ENCODE results near the gene MAP2K4. TPM values are rescaled to one million over a fixed set of nuclear protein-coding genes. Genes with fewer than 3 reads are reported as not detected.

The MAP2K4 gene
- total and polyA plus RNA-seq, 2 experiments from 2014 or later: 38.5 to 53.6 TPM

DNA sequence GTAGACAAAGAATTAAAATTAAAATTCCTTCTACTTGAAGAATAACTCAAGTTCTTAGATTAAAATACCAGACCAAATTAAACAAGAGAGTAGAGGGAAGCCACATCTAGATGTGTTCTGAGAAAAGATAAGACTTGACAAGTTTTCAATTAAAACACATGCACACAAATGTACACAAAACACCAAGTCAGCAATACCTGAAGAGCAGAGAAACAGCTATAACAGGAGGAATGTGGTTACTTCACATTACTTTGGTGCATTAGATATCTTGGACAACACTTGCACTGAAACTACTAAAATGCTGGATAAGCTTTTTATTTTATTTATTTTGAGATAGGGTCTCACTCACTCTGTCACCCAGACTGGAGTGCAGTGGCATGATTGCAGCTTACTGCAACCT lies 113.9 kb downstream of the MAP2K4 start:
- H4K20me1 ChIP-seq (ENCODE audit: insufficient read depth, poor library complexity, severe bottlenecking): no peaks in the 10 kb centered on the region
- H3K36me3 ChIP-seq (replicated peaks; ENCODE audit: insufficient read depth, low read depth): no peaks in the 10 kb centered on the region
- H3K4me3 ChIP-seq: no peak overlapping the region
- no peaks in the 10 kb centered on the region for H3K4me1 ChIP-seq (ENCODE audit: insufficient read depth)
- TF ChIP-seq CTCF (IDR thresholded peaks at IDR 0.05; ENCODE audit: poor library complexity) (no peak), EZH2phosphoT487 (IDR thresholded peaks at IDR 0.05; ENCODE audit: low read depth, severe bottlenecking, unreplicated experiment) (no peak), EZH2 (IDR thresholded peaks at IDR 0.05; ENCODE audit: borderline replicate concordance) (no peak)
- no peak overlapping the region for H3K27ac ChIP-seq
- no peaks in the 10 kb centered on the region for H3K27me3 ChIP-seq
- no peaks in the 10 kb centered on the region for H3K9me2 ChIP-seq (replicated peaks; ENCODE audit: insufficient read depth)
- peaks cover 11% of the 10 kb centered on the region for H3K9me3 ChIP-seq (ENCODE audit: low read depth)
- no peak overlapping the region for H2AFZ ChIP-seq
- no peaks in the 10 kb centered on the region for H3K79me2 ChIP-seq
- DNase-seq (ENCODE audit: low spot score): no peak
- no peak overlapping the region for H3K4me2 ChIP-seq

DNA sequence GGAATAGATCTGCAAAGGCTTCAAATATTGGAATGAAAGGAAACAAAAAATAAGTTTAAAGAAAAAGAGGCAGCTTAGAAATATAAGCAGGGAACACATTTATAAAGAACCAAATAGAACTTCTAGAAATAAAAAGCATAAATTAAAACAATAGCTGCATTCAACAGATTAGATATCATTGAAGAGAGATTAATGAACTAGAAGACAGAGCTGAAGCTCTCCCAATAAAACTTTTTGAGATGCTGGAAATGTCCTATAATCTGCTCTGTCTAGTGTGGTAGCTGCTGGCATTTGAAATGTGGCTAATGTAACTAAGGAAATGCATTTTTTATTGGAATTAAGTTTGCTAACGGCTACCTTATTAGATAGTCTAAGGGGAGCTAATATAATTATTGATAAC lies 115.6 kb downstream of the MAP2K4 start:
- H3K9me2 ChIP-seq (replicated peaks; ENCODE audit: insufficient read depth): no peaks in the 10 kb centered on the region
- DNase-seq (ENCODE audit: low spot score): no peak
- H2AFZ ChIP-seq: no peak overlapping the region
- no peaks in the 10 kb centered on the region for H3K4me1 ChIP-seq (ENCODE audit: insufficient read depth)
- H3K79me2 ChIP-seq: no peaks in the 10 kb centered on the region
- H3K4me3 ChIP-seq: no peak overlapping the region
- WGBS (ENCODE audit: low lambda C conversion rate, missing lambda C conversion rate): 100% methylated on average over 1 of the region's 1 CpG
- H3K36me3 ChIP-seq (replicated peaks; ENCODE audit: insufficient read depth, low read depth): no peaks in the 10 kb centered on the region
- H3K9me3 ChIP-seq (ENCODE audit: low read depth): peaks cover 11% of the 10 kb centered on the region
- TF ChIP-seq EZH2phosphoT487 (IDR thresholded peaks at IDR 0.05; ENCODE audit: low read depth, severe bottlenecking, unreplicated experiment) (no peak), CTCF (IDR thresholded peaks at IDR 0.05; ENCODE audit: poor library complexity) (no peak), EZH2 (IDR thresholded peaks at IDR 0.05; ENCODE audit: borderline replicate concordance) (no peak)
- H3K4me2 ChIP-seq: no peak overlapping the region
- H4K20me1 ChIP-seq (ENCODE audit: insufficient read depth, poor library complexity, severe bottlenecking): no peaks in the 10 kb centered on the region
- H3K27ac ChIP-seq: no peak overlapping the region
- H3K27me3 ChIP-seq: no peaks in the 10 kb centered on the region

- no peak for DNase-seq (ENCODE audit: low spot score)
- Histone ChIP-seq H3K9me3 (ENCODE audit: low read depth) (peaks cover 11% of the 10 kb centered on the region), H3K4me3 (no peak overlapping the region), H3K27me3 (no peaks in the 10 kb centered on the region), H3K36me3 (replicated peaks; ENCODE audit: insufficient read depth, low read depth) (no peaks in the 10 kb centered on the region), H3K27ac (no peak overlapping the region), H4K20me1 (ENCODE audit: insufficient read depth, poor library complexity, severe bottlenecking) (no peaks in the 10 kb centered on the region), H3K9me2 (replicated peaks; ENCODE audit: insufficient read depth) (no peaks in the 10 kb centered on the region), H3K79me2 (no peaks in the 10 kb centered on the region), H3K4me2 (no peak overlapping the region), H3K4me1 (ENCODE audit: insufficient read depth) (no peaks in the 10 kb centered on the region), H2AFZ (no peak overlapping the region)
- TF ChIP-seq EZH2 (IDR thresholded peaks at IDR 0.05; ENCODE audit: borderline replicate concordance): no peak
- no peak for TF ChIP-seq EZH2phosphoT487 (IDR thresholded peaks at IDR 0.05; ENCODE audit: low read depth, severe bottlenecking, unreplicated experiment)
- TF ChIP-seq CTCF (IDR thresholded peaks at IDR 0.05; ENCODE audit: poor library complexity): no peak
Measured at GRCh38 chr17:12136646-12137045, 116.0 kb downstream of the MAP2K4 start.

DNA sequence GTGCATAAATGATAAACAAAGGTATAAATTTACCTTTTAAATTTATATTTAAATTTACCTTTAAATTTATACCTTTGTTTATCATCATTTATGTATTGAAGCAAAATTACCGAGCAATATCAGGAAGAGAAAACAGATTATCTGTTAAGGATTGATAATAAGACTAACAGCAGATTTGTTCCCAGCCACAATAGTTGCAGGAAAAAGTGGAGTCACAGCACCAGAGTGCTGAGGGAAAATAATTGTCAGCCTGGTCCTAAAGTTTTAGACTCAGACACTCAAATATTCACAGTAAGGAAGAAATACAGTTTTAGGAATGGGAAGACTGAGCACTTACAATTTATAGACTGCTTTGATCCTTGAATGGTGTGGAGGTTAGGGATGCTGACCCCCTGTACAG lies 117.2 kb downstream of the MAP2K4 start:
- Histone ChIP-seq H3K79me2 (no peaks in the 10 kb centered on the region), H3K9me2 (replicated peaks; ENCODE audit: insufficient read depth) (no peaks in the 10 kb centered on the region), H3K4me1 (ENCODE audit: insufficient read depth) (no peaks in the 10 kb centered on the region), H3K27ac (no peak overlapping the region), H3K27me3 (no peaks in the 10 kb centered on the region), H4K20me1 (ENCODE audit: insufficient read depth, poor library complexity, severe bottlenecking) (no peaks in the 10 kb centered on the region), H3K9me3 (ENCODE audit: low read depth) (peaks cover 11% of the 10 kb centered on the region), H3K36me3 (replicated peaks; ENCODE audit: insufficient read depth, low read depth) (no peaks in the 10 kb centered on the region), H2AFZ (no peak overlapping the region), H3K4me2 (no peak overlapping the region), H3K4me3 (no peak overlapping the region)
- DNase-seq (ENCODE audit: low spot score): no peak
- TF ChIP-seq EZH2 (IDR thresholded peaks at IDR 0.05; ENCODE audit: borderline replicate concordance) (no peak), CTCF (IDR thresholded peaks at IDR 0.05; ENCODE audit: poor library complexity) (no peak), EZH2phosphoT487 (IDR thresholded peaks at IDR 0.05; ENCODE audit: low read depth, severe bottlenecking, unreplicated experiment) (no peak)
- 97% methylated on average over 1 of the region's 1 CpG for WGBS (ENCODE audit: low lambda C conversion rate, missing lambda C conversion rate)
